Measurements from ENCODE around the gene RPL31.

Gene RPL31

DNA sequence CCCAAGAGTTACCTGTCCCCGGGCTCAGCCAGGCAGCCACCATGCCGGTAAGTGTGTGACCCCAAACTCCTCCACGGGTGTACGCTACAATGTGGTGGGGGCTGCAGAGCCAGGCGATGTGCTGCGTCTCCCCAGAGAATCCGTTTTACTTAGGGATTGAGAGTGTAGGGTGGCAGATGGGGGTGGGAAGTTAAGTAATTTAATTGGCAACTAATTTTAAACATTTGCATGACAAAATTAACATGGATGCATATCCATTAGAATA is 26.6 kb upstream of the RPL31 start:
- DNase-seq (ENCODE audit: low spot score): no peak

DNA sequence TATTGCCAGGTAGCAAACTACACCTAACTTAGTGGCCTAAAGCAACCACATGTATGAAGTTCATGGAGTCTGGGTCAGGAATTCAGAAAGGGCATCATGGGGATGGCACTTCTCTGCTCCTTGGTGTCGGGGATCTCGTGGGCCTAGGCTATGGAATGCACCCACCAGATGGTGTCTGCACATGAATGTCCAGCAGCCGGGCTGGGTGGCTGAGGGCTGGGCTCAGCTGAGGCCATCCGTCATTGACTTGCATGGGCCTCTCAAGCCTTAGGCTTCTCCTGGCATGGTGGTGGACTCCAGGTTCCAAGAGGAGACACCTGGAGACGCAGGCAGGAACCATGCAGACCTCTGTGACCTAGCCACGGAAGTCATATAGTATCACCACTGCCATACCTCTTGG is 26.0 kb upstream of the RPL31 start:
- DNase-seq (ENCODE audit: low spot score): no peak

DNA sequence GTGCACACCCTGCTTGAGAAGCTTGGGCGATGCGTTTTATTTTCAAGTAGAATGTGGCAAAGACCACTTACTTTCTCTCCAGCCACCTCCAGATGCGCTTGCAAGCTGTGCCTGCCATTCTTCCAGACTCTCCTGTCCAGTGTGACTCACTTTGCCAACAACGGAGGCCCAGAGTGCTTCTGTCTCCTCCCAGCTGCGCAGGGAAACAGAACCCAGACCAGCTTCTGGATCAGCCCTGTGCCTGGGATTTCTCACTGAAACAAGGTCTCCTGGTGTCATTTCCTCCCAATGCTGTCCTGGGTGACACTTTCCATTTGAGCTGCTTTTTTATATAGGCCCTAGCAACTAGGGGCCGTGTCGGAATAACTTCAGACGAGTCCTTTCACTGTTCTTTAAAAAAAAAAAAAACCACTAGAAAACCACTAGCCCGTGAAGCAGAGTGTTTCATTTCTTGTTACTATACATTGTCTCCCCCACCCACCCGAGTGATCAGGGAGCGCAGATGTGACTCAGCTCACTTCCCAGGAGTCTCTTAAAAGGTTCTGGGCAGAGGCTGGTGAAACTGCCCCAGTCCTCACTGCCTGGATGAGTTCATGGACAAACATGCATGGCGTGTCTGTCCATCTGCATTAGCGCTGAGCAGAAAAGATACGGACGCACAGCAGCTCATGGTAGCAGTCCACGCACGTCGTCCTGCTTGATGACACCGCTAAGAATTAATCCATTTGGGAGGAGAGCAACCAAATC is 25.3 kb upstream of the RPL31 start:
- no peak for DNase-seq (ENCODE audit: low spot score)

DNA sequence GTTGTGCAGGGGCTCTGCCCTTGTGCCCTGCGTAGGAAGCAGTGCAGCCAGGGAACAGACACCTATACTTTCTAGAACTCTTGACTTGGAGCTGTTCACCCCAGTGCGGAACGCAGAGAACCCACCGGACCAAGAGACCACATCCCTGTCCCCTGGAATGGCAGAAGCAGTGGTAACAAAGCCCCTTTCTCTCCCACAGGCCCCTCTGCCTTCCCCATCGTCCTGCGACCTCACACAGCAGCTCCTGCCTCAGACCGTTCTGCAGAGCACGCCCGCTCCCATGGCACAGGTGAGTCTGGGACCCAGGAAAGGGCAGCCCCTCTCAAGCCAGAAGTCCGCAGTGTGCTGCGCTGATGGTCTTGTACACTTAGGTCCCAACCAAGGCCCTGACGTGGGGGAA is 24.6 kb upstream of the RPL31 start:
- DNase-seq (ENCODE audit: low spot score): no peak

DNA sequence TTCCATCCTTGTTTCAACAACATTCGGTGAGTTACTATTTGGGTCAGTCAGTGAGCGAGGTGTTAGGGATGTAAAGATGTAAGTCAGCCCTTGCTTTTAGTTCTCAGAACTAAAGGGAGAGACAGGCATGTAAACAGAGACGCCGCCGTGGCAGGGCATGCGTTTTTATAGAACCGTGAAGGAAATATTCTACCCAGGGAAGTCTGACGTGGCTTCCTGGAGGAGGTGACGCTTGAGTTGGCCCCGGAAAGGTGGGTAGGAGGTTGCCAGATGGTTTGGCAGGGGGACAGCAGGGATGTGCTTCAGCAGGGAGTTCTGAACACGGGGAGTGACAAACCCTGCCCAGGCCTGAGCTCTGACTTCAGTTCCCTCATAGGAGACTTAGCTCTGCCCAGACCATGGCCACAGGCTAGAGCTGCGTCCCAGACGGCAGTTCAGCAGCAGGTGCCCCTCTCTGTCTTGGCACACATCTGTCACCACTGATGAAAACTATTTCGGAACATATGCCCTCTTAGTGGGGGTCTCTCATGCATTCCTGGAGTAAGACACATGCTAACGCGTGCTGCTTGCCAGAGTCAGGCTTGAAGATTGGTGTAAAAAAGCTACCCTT is 23.4 kb upstream of the RPL31 start:
- DNase-seq (ENCODE audit: low spot score): no peak

DNA sequence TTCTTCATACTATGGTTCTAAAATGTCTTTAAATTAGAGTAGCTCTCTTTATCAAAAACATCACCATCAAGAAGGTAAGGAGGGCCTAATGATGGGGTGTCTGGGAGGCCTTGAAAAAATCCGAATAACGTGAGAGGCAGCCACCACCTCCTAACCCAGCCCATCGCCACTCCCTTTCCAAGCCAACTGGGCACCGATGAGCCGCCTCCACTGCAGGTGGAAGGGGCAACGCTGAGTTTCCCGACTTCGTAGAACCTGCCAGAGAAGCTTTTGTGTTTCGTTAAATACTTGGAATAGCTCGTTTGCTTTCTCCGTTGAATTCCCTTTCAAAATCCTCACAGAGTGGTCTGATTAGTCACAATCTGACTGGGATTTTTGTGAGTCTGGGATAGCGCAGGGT is 22.0 kb upstream of the RPL31 start:
- no peak for DNase-seq (ENCODE audit: low spot score)

DNA sequence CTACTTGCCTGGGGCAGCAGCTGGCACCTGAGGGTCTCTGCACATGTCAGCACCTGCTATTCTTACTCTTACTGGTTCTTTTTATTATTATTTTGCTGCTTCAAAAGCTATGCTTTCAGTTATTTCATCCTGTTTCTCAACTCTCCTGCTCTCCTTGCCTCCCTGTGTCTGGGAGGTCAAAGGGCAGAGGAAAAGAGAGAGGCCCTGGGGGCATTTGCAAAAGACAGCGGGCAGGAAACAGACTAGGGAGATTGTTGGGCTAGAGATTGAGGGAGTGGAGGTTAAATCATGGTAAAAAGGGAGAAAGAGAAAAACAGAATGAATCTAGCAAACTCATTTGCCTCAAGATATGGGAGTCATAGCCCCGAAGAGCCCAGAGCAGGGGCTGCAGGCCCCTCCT is 21.1 kb upstream of the RPL31 start:
- DNase-seq (ENCODE audit: low spot score): no peak

DNA sequence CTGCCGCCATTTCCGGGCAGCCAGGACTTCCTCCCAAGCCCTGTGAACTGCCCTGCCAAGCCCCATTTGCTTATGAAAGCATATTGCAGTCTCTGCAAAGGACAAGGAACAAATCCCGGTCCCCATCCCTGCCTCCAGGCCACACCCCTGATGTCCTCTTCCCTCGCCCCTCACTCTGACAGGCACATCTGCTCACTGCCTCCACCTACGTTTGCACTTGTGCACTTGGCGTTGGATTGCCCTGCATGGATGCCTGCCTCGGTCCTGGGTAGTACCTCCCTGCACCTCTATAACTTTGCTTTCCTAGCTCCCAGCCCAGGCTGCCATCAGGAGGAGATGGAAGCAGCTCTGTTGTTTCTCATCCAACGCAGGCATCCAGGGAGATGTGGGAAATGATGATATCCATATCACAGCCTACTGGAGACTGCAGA is 19.6 kb upstream of the RPL31 start:
- DNase-seq (ENCODE audit: low spot score): no peak

DNA sequence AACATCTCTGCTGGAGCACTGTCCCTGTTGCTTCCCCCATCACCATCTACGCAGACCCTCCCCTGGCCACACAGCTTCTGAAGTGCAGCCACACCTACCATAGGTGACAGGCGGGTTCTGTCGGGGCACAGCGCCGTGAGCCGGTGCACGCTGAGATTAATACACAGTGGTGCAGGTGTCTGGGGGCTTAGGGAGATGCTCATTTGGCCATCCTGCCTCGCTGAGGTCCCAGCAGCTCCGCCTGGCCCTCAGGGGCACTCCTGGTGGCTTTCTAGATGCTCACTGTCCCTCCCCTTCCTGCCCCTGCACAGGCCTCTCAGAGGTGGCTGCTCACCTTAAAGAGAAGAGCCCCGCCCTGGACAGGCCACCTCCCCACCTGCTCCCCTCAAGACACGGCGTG is 18.9 kb upstream of the RPL31 start:
- no peak for DNase-seq (ENCODE audit: low spot score)

DNA sequence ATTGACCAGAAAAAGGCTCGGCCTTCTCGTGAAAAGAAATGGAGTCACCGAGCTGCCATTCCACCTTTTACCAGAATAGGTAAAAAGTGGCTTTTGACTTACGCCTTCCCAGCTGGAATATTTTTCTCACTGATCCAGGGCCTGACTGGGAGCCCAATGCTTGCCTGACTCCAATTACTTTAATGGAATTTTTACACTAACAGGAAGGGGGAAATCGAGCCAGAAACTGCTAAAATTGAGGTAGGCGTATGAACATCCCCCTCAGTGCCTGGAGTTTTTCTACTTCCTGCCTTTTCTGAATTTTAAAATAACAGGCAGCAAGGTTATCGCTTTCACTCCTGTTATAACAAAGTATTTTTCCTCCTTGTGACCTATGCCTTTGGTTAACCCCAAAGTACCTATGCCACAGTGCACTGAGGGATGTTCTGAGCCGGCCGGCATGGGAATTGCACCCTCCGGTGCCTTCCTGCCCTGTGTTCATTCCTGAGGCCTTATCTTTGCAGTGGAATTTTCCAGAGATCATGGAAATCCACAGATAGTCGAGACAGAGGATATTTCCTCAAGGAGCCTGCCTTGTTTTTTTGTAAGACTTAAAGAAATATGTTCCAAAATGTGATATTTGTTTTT is 18.3 kb upstream of the RPL31 start:
- DNase-seq (ENCODE audit: low spot score): no peak

DNA sequence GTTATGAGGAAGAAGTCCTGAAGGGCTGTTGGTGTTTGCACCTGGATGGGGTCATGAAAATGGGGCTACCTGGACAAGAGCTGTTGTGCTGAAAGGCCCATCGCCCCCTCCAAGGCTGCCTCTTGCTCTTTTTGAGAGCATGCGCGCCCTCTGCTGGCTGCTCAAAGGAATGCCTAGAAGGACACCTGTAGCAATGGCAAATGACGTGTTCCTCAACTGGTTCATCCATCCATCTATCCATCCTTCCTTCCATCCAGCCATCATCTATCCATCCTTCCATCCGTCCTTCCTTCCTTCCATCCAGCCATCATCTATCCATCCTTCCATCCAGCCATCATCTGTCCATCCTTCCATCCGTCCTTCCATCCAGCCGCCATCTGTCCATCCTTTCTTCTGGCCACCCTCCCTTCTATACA is 17.2 kb upstream of the RPL31 start:
- DNase-seq (ENCODE audit: low spot score): peak; percentile 64

DNA sequence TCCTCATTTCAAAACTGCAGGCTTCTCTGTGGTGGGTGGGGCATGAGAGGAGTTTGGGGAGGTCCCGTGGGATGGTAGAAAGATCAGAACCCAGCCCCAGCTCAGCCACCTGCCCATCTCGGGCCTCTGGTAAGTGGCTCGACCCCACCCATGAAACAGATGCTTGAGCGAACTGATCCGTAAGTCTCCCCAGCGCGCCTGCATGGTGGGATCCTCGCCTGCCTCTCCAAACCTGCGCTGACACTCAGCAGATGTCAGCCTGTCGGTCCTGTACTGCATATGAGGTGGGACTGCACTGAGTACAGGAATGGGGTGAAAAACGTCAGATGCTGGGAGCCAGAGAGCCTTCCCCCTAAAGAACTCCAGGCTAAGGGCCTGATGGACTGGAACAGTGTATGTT is 15.9 kb upstream of the RPL31 start:
- no peak for DNase-seq (ENCODE audit: low spot score)

DNA sequence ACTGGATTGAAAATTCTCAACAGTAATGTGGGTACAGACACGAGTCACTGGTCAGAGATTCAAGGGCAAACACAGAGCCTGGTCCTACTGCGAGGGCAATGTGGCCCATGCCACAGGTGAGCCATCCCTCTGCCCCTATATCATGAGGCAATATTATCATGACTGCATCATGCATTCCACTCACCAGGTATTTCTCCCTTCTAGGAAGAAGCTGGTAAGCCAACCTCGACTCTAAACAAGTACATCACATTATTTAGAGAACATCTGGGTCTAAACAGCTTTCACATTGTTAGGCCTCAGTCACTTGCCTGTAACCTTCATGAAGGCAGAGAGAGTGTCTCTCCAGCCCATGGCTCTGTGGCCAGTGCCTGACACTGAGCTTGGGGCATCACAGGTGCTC is 14.6 kb upstream of the RPL31 start:
- no peak for DNase-seq (ENCODE audit: low spot score)

DNA sequence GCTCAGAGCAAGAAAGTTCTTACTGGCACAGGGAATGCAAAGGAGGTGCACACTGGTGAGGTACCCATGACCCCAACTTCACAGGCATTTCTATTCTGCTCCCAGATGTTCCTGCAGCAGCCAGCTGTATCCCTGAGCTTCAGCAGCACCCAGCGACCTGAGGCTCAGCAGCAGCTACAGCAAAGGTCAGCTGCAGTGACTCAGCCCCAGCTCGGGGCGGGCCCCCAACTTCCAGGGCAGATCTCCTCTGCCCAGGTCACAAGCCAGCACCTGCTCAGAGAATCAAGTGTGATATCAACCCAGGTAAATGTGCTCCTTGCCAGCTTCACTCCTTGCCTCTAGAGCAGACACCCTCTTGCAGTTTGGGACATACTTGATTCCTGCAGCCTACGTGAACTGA is 14.1 kb upstream of the RPL31 start:
- DNase-seq (ENCODE audit: low spot score): no peak

DNA sequence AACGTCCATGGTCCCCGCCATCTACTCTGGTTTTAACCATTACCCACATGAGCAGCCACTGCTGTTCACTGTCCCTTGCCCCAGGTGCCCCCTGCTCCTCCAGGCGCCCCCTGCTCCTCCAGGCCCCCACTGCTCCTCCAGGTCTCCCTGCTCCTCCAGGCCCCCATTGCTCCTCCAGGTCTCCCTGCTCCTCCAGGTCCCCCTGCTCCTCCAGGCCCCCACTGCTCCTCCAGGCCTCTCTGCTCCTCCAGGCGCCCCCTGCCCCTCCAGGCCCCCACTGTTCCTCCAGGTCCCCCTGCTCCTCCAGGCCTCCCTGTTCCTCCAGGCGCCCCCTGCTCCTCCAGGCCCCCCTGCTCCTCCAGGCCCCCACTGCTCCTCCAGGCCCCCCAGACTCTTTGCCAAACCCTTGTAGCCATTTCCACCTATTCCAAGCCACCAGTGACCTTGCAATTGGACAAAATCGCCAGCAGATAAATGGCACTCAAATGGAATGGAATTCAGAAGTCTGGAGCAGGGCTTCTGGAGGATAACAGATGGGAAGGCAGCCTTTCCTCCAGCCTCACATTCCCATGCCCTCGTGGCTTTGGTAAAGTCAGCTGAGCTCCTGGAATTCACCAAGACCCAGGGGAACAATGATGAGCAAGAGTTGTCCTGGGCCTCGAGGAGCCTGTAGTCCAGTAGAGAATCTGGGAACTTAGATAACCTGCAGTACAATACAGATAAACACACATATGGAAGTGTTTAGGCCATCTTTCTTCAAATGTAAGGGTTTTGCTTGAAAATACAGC is 13.3 kb upstream of the RPL31 start:
- no peak for DNase-seq (ENCODE audit: low spot score)

DNA sequence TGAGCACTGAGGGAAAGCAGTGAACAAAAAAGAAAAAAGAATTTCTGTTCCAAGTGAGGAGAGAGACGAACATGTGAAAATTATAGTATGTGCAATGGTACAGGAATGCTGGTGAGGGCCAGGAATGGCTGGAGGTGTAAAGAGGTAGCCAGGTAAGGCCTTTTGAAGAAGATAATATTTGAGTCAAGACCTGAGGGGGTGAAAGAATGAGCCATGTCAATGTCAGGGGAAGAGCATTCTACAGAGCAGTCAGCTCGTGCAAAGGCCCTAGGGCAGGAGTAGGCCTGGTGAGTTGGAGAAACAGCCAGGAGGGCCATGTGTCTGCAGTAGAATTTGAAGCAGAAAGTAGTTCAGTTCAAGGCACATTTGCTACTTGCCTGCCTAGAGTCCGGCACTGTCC is 12.4 kb upstream of the RPL31 start:
- DNase-seq (ENCODE audit: low spot score): no peak

DNA sequence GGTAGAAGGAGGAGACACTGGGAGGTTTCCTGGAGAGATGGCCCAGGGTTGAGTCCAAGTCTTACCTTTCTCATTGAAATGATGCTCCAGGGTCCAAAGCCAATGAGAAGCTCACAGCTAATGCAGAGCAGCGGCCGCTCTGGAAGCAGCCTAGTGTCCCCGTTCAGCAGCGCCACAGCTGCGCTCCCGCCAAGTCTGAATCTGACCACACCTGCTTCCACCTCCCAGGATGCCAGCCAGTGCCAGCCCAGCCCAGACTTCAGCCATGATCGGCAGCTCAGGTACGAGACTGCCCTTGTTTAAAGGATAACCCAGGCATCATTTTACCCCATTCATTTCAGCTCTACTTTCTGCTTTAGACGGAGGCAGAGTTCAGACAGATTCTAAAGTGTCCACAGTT is 11.9 kb upstream of the RPL31 start:
- no peak for DNase-seq (ENCODE audit: low spot score)

DNA sequence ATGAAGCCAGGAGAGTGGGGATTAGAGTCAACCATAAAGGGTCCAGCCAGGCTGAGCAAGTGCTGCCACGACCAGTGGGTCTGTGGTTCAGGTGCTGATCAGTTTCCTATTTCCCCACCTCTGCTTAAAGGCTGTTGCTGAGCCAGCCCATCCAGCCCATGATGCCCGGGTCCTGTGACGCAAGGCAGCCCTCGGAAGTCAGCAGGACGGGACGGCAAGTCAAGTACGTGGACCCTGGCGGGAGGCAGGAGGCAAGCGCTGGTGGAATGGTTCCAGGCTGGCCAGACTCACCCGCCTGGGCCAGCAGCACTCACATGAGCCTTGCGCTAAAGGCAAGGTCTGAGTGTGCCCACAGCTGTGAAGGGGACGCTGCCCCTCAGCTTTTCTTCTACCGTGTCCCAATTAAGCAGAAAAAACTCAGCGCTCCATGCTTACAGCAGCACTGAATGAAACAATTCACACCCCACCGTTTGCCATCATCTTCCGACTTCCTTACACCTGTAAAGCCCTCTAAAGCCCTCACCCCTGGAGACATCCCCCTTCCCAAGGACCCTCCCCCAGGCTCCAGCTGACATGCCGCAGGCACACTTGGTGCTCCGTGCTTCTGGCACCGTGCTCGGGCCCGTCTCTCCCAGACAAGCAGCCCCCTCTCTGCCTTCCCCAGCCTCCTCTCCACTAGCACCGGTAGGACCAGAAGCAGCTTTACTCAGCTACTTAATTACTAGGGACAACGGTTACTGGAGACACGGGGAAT is 11.3 kb upstream of the RPL31 start:
- no peak for DNase-seq (ENCODE audit: low spot score)

DNA sequence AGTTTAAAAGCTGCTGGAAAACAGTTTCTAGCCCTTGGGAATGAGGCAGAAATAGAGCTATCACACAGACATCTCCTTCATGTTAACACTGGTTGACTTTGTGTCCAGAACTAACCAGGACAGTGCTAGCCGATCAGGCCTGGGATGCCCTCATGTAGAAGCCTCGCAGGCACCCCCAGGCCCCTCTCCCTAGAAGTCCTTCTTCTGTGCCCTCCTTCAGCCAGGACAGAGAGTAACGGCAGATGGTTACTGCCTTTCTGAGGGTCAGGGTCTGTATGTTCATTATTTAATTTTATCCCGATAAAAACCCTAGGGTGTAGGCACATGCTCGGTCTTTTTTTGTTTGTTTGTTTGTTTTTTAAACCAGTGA is 10.7 kb upstream of the RPL31 start:
- DNase-seq (ENCODE audit: low spot score): no peak

DNA sequence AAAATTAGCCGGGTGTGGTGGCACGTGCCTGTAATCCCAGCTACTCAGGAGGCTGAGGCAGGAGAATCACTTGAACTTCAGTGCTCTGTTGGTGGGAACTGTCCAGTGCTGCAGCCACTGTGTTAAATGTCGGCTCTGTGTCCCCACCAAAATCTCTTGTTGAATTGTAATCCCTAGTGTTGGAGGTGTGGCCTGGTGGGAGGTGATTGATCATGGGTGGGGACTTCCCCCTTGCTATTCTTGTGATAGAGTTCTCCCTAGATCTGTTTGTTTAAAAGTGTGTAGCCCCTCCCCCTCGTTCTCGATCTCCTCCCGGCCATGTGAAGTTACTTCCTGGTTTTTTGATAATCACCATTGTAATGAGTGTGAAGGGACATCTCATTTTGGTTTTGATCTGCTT is 9.8 kb upstream of the RPL31 start:
- no peak for DNase-seq (ENCODE audit: low spot score)

DNA sequence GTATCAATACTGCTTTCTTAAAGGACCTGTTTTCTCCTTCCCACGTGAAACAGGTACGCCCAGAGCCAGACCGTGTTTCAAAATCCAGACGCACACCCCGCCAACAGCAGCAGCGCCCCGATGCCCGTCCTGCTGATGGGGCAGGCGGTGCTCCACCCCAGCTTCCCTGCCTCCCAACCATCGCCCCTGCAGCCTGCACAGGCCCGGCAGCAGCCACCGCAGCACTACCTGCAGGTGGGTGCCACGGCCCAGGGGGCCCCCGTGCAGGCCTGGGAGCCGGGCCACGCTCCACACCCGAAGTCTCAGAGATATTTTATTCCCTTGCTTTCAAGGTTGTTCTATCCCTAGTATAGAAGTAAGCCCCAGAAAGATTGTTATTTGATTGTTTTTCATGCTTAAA is 8.8 kb upstream of the RPL31 start:
- DNase-seq (ENCODE audit: low spot score): no peak

DNA sequence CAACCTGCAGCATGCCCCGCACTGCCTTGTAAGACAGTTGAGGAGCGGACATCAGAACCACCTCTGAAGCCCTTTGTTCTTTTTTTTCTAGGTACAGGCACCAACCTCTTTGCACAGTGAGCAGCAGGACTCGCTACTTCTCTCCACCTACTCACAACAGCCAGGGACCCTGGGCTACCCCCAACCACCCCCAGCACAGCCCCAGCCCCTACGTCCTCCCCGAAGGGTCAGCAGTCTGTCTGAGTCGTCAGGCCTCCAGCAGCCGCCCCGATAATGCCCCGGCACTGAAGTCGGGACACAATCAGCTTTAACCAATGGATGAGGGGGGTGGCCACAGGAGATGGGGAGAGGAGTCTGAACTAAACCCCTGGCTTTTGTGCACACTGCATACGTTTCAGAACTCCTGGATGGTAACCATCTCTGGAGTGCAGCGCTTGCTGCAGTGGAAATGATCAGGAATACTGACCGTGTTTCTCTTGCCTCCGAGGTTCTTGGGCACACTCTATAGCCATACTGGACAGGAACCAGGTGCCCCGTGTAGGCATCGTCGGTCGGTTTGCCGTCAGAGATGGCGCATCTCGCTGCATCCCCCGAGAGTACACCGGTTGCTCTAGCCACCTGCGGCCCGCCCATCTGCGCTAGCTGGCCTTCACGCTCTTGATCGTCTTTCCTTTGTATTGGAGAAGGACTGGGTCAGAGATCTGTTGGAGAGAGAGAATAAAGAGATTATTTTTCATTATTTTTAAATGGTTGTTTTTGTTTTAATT is 6.6 kb upstream of the RPL31 start:
- no peak for DNase-seq (ENCODE audit: low spot score)

All from globus pallidus (tissue), 1 donor.